ENCODE measurements around the gene AGBL4.

Gene AGBL4

DNA sequence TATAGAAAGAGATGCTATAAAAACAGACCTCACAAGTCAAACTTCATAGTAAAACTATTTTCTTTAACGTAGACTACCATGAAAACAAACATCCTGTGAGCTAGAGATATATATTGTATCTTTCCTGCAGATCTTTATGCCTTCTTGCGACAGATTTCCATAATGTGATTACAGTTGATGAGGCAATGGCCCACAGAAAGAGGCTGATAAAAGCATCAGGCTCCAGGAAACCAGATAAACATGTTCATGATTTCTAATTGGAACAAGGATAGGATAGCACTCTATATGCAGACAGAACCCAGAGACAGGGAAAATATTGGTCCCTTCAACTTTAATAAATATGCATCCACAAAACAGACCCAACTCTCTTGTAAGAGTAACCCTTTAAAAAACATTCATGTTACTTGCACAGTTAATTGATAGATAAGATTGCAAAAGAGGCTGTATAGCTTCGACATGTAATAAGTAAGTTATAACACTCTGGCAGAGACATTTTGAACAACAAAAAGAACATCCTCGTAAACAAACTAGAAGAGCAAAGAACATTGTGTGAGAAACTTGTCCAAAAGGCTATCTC lies 329.4 kb downstream of the AGBL4 start:
- no peak for DNase-seq

GRCh38 chr1:49686107-49686506 lies 337.6 kb downstream of the AGBL4 start:
- DNase-seq: no peak

- no peak for DNase-seq
These were observed 346.0 kb downstream of the AGBL4 start for GRCh38 chr1:49677706-49678105.

DNA sequence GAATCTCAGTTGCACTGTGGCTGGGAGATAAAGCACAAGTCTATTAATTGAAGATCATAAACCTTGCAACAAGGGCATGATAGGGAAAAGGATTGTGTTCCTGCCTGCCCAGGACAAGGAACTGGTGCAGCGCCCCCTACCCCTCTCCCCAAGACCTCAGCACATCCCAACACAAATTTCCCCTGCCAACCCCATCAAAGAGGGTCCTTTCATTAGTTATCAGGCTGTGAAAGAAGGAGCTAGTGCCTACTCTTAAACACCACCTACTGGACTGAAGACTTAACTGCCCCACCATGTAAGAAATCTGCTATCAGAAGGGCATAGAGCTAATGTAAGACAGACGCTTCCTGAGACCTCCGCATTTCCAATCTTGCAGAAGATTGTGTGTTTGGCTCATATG lies 372.6 kb downstream of the AGBL4 start:
- DNase-seq: no peak

- no peak for DNase-seq
These were observed 393.6 kb downstream of the AGBL4 start for GRCh38 chr1:49630156-49630555.

DNA sequence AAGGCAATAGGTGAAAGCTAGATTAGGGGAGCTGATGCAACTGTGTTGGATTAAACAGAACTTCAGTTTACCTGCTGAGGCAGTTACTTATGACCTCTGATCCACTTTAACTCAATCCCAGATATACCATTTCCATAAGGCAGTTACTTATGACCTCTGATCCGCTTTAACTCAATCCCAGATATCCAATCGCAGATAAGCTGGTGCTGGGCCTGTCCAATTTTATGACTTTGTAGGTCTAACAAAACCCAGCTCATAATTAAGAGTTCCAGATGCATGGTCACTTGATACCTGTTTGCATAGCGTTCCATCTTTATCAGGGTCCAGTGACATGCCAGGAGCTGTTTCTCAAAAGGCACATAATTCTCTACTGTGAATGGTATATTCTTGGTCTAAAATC lies 396.0 kb downstream of the AGBL4 start:
- DNase-seq: no peak

DNA sequence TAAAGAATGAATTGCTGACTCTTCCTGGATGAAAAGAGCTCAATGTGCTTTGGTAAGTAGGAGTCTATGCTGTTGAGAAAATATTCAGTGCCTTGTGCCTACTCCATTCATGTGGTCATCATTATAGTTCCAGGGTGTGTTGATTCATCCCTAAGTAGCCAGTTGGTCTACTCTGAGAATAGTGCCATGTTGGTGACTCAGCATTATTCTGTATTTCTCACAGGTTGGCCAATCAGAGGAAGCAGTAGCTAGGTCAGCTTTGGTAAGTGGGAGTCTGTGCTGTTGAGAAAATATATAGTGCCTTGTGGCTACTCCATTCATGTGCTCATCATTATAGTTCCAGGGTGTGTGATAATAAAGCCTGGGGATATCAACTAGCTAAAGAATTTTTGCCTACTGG lies 397.3 kb downstream of the AGBL4 start:
- DNase-seq: no peak

GRCh38 chr1:49622877-49623276 lies 400.9 kb downstream of the AGBL4 start:
- DNase-seq: no peak

GRCh38 chr1:49606082-49606481 lies 417.7 kb downstream of the AGBL4 start:
- no peak for DNase-seq

- no peak for DNase-seq
These were observed 426.3 kb downstream of the AGBL4 start for GRCh38 chr1:49597436-49597835.

DNA sequence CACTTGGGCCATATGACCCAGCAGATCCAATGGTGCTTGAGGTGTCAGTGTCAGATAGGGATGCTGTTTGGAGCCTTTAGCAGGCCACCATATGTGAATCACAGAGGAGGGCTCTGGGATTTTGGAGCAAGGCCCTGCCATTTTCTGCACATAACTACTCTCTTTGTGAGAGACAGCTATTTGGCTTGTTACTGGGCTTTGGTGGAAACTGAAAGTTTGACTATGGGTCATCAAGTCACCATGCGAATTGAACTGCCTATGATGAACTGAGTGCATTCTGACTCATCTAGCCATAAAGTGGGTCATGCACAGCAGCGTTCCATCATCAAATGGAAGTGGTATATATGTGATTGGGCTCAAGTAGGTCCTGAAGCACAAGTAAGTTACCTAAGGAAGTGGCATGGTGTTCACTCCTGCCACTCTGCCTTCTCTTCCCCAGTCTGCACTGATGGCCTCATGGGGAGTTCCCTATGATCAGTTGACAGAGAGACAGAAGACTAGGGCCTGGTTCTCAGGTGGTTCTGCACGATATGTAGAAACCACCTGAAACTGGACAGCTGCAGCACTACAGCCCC lies 447.3 kb downstream of the AGBL4 start:
- DNase-seq: no peak

DNA sequence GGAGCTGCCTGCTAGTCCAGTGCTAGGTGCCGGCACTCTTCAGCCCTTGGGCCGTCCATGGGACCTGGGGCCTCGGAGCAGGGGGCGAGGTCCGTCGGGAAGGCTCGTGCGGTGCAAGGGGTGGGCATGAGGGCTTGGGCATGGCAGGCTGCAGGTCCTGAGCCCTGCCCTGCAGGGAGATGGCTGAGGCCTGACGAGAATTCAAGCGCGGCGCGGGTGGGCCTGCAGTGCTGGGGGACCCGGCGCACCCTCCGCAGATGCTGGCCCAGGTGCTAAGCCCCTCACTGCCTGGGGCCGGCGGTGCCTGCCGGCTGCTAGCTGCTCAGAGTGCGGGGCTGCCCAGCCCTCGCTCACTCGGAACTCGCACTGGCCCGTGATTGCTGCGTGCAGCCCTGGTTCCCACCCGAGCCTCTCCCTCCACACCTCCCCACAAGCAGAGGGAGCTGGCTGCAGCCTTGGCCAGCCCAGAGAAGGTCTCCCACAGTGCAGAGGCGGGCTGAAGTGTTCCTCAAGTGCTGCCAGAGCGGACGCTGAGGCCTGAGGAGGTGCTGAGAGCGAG lies 467.0 kb downstream of the AGBL4 start:
- DNase-seq: no peak

DNA sequence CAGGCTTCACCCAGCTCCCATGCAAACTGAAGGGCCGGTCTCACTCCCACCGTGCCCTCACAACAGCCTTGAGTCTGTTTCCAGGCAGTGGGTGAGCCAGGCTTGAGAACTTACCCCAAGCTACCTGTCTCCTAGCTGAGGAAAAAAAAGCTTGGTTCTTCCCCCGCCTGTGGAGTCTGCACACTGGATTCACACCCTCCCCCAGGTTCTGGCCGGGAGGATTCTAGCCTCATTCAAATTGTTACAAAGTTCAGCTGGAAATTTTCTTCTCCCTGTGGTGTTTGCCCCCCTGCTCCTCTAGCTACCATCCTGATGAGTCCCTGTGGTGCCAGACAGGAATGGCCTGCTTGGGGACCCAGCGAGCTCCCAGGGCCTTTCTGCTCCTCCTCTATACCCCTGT lies 471.7 kb downstream of the AGBL4 start:
- DNase-seq: no peak

DNA sequence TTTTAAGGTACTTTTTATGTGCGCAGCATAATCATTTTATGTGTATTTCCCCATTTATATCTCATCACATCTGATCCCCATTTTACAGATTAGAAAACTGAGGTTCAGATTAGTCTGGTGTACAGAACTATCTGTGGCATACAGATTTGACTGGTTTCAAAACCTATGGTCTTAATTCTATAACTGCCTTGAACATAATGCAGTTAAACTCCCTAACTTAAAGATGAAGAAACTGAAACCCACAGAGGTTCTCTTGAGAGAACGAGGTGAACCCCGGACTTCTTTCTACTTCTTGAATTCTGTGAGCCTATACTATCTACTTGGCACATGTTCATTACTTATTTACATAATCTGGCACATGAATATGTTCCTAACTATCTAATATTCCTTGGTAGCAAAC lies 479.1 kb downstream of the AGBL4 start:
- no peak for DNase-seq

DNA sequence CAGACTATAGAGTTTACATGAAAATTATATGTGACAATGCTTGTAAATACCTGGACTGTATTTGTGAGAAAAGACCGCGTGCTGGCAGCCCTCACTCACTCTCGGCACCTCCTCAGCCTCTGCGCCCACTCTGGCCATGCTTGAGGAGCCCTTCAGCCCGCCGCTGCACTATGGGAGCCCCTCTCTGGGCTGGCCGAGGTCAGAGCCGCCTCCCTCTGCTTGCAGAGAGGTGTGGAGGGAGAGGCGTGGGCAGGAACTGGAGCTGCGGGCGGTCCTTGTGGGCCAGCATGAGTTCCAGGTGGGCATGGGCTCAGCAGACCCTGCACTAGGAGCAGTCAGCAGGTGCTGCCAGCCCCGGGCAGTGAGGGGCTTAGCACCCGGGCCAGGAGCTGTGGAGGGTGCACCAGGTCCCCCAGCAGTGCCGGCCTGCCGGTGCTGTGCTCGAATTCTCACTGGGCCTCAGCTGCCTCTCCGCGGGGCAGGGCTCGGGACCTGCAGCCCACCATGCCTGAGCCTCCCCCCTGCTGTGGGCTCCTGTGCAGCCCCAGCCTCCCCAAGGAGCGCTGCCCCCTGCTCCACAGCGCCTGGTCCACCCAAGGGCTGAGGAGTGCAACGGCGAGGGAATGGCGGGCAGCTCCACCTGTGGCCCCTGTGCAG lies 482.5 kb downstream of the AGBL4 start:
- no peak for DNase-seq

- no peak for DNase-seq
These were observed 496.0 kb downstream of the AGBL4 start for GRCh38 chr1:49527606-49528305.

DNA sequence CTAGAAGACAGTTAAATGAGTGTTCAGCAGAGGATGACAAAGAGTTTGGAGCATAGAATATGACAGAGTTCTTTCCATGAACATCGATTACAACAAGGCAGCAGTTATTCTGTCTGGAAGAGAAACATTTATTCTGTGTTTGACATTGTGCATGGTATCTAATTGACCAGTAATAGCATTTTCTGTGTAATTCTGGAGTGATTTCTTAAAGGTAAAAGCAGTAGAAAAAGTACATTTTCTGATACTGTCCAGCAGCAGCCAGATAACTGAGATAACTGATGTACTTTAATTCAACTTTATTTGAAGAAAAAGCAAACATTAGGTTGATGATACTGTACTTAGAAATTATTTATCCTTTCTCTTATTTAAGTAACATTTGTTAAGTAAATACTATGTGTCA lies 497.1 kb downstream of the AGBL4 start:
- DNase-seq: no peak

- no peak for DNase-seq
These were observed 500.0 kb downstream of the AGBL4 start for GRCh38 chr1:49523764-49524163.

DNA sequence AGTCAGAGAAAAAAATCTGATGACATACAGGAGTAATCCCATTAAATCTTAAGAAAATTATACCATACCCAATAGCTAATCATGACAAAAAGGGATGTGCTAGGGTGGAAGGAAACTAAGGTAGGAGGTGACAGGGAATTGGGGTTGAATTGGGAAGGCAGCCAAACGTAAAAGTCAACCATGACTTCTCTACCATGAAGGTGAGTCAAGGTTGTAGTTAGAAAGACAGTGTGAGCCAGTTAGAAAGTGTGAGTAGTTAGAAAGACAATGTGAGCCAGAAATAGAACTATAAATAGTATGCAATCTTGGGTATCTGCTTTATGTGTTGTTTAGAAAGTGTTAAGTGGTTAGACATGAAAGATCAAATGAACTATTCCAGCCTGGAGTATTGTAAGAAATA lies 556.8 kb downstream of the AGBL4 start:
- DNase-seq: no peak

DNA sequence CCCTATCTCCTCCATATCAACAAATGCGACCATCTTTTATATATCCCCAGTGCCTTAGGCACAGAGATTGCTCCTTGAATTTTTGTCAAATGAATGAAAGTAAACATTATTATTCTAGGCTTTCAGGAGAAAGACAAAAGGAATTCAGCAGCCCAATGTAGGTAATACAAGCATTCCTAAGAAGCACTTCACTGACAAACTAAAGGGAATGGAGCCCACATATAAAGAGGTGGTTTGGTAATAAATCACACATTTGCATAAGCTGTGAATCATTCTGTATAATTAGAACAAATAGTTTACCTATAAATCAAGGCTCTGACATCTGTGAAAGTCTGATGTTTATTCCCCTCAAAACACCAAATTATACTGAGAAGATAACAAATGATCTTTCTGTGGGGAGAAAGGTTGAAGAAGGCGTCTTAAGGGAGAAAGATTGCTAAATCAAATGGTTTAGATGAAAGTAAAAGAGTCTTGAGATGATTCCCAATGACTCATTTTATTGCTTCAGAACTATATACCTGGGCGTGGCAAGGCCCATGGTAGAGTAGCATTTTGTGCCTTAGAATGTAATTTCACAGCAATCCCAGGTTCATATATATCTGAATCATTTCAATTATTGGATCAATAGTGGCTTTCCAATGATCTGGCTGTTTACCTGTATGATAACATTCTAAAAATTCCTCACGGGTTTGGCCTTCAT lies 558.1 kb downstream of the AGBL4 start:
- no peak for DNase-seq

- no peak for DNase-seq
These were observed 575.6 kb downstream of the AGBL4 start for GRCh38 chr1:49448200-49448599.

GRCh38 chr1:49436865-49437264 lies 586.9 kb downstream of the AGBL4 start:
- DNase-seq: no peak

DNA sequence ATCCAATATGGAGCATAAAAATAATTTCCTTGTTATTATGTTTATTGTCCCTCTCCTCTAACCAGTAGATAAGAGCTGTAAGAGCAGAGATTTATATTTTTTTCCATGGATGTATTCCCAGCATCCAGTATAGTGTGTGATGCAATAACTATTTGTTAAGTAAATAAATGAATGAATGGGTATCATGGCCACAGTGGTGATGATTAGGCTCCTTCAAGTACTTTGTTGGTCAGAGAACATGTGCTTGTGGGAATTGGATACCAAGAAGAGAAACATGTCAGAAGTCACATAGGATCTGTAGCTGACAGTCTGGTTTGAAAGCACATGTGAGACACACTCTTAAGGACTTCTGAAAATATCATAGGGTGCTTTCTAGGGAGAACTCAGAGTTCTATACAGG lies 588.5 kb downstream of the AGBL4 start:
- peak; percentile 15 for DNase-seq
